Stimulated activated CD8-positive, alpha-beta memory T cell treated with anti-CD3 and anti-CD28 coated beads, Interleukin-7, amount 100 ng/mL, for 4 hours (primary cell): ENCODE results near the gene HVCN1.
"Not testable (repeated sequence)": the region's sequence is repeated elsewhere in the genome, so short reads cannot be mapped to it uniquely, and the experiment has no call there.

ENCODE experiments used
- DNase-seq, 2 donors: peaks; one replicate each; pipeline ENCODE4 v3.0.0-alpha.2; 2020; ENCODE audit warnings: low read depth in 2 of 2

HVCN1 gene, protein sequence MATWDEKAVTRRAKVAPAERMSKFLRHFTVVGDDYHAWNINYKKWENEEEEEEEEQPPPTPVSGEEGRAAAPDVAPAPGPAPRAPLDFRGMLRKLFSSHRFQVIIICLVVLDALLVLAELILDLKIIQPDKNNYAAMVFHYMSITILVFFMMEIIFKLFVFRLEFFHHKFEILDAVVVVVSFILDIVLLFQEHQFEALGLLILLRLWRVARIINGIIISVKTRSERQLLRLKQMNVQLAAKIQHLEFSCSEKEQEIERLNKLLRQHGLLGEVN

DNA sequence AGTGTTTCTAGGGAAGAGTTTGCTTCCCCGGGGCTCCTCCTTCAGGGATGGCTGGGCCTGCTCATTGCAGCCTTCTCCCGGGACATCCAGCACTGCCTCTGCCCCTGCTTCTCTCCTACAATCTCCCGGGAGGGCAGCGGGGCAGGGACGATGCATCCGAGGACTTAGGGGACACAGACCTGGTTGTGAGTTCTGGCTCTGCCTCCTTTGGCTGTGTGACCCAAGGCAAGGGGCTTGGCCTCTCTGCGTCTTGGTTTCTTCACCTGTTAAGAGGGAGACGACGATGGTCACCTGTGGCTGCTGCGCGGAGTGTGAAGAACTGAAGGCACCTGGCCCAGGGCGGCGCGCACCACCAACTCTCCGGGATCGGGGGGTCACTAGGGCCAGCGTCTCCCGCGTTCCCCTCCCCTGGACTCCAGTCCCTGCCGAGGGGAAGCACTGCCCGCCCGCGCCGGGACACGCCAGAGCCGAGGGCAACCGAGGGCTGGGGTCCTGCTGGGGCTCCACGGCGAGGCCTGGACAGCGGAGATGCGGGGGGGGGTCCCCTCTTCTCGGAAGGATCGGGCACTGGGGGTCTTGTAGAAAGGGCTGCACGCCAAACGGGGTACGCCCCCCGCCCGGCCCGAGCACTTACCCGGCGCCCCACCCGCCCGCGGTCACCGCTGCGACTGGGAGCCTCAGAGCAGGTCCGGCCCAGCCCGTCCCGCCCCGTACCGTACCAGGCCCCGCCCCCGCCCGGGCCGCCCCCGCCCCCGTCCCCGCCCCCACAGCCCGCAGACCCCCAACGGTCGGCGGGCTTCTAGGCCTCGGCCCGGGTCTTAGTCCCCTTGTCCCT lies at the start of gene HVCN1:
TSS of gene HVCN1 (minus strand) at position 670 of the 835 bp plus-strand sequence. CDS start 5,870 bp downstream, outside the sequence.
- DNase-seq = peak in 1 of 2 donors; percentile 41

DNA sequence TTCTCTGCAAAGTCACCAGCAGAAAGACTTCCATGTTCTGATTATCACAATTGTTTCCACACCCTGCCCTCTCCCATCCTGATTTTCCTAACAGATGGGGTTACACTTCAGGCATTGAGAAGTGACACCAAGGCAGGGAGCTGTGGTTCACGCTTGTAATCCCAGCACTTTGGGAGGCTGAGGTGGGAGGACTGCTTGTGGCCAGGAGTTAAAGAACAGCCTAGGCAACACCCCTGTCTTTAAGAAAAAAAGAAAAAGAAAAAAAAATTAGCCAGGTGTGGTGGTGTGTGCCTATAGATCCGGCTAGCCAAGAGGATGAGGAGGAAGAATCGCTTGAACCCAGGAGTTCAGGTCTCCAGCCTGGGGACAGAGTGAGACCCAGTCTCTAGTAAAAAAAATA lies 48.6 kb upstream of the HVCN1 start:
- no peak for DNase-seq

DNA sequence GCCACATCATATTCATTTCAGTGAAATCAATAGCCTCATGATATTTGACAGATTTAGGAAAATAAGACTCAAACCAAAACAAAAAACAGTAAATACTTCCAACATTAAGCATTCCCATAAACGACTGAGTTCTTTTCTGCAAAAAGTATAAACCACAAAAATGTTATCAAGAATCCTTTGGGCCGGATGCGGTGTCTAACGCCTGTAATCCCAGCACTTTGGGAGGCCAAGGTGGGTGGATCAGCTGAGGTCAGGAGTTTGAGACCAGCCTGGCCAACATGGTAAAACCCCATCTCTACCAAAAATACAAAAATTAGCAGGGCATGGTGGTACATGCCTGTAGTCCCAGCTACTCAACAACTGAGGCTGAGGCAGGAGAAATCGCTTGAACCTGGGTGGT lies 48.1 kb upstream of the HVCN1 start:
- DNase-seq = not testable (repeated sequence)

DNA sequence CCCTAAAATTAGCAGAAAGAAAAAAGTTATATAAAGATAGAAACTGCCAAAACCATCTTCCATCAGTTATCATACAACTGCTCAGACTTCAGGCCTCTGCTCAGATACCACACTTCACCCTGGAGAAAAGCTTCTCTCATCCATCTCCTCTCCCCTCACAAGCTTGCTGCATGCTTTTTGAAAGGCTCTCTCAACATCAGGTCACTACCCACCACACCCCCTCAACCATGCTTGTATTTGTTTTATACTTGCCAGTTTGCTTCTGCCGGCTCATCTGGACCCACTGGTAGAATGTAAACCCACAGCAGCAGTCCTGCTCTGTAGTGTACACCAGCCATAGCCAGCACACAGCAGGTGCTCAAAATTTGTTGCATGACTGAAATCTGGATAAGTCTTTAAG lies 45.0 kb upstream of the HVCN1 start:
- no peak for DNase-seq

DNA sequence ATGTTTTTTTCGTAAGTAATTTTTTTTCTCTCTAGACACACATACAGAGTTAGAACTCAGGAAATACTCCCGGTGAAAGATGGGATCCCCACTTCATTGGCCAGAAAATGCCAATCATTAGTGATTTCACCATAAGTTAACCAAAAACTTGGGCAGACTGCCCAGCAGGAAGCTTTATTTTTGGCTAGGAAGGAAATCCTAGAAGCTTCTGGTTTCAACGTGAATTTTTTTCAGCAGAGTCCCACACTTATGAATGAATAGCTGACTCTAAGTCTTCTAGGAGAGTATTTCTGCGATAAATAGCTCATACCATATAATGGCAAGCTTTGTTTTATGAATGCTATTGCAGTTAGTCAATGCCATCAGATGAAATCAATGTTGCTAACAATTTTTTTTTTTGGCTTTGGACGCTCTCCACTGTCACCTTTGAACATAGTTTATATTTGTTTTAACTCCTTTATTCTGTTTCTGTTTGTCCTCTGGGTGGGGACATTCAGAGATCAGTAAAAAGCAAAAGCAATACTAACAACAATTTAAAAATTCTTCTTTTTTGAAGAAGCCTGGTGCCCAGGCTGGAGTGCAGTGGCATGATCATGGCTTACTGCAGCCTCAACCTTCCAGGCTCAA lies 44.3 kb upstream of the HVCN1 start:
- no peak for DNase-seq

DNA sequence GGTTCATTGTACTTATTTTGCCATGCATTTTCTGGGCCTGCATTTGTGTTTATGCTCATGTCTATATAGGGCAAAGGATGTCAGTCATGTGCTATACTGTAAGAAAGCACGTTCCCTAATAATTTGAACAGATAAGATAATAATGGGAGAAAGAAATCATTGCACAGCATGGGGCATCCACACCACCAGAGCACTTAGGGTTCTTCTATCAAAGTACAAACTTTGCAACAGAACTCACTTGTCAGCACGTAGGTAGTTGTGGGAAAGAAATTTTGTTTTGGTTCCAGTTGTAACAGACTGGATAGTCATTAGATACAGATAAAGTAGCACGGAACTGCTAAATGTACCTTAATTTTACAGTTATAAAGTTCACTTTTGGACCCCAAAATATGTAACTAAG lies 43.7 kb upstream of the HVCN1 start:
- no peak for DNase-seq

DNA sequence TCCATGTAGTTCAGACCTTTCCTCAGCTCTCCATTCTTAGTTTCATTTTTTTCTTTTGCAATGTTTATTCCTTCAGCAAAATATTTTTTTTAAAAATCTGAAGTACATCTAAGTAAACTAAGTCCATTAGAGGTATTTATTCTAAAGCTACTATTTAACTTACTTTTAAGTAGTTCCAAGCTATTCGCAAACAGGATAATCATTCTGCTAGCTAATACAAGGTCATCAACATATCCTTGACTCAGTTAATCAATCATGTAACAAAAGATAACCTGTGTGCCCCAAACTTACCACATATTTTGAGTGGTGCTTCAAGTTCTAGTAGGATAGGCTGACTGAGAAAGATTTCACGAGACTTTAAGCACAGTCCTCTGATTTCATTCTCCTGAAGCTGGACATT lies 42.6 kb upstream of the HVCN1 start:
- DNase-seq = no peak

DNA sequence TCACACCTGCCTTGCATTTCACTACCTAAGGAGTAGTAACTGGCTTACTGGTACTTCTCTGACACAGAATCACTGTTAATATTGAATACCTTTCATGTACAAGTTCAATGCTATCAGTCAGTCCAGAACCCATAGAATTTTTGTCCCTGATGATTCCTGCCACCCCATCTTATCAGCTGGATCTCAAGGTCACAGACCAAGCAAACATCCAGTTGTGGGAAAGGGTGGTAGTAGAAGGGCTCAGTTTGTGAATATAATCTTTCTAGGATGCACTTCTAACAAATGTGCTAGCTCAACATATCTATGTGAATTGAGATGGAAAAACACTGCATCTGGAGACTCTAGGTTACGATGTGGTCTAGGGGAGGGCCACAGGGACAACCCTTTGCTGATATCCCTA lies 39.7 kb upstream of the HVCN1 start:
- no peak for DNase-seq

DNA sequence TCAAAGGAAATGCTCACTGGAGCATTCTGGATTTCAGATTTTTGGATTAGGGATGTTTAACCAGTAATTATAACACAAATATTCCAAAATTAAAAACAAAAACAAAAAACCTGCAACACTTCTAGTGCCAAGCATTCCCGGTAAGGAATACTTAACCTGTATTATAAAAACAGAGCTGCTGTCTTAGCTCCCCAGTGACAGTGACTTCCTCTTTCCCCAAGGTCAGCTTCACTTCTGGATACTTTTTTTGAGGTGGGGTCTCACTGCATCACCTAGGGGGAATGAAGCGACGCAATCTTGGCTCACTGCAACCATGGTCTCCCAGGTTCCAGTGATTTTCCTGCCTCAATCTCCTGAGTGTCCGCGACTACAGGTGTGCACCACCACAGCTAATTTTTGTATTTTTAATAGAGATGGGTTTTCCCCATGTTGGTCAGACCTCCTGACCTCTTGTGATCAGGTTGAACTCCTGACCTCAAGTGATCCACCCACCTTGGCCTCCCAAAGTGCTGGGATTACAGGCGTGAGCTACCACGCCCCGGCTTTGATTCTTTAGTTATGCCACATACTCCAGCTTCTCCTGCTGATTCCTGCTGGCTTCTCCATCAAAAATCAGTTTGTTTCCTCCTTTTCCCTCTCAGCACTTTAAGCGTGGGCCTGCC lies 37.9 kb upstream of the HVCN1 start:
- no peak for DNase-seq

DNA sequence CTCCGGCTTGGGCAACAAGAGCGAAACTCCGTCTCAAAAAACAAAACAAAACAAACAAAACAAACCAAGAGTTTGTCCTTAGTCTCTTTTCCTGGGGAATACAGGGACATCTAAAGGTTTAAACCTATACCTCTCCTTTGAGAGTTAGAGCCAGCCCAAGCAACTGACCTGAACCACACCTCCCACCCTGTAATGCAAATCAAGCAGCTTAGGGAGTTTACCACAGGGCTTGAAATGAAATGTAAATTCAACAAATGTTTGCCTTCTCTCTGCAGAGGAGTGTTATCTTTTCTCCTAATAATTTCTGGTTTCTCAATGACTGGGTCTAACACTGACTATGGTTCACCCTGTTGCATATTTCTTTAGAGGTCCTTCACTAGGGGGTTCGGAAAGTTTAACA lies 37.1 kb upstream of the HVCN1 start:
- no peak for DNase-seq

DNA sequence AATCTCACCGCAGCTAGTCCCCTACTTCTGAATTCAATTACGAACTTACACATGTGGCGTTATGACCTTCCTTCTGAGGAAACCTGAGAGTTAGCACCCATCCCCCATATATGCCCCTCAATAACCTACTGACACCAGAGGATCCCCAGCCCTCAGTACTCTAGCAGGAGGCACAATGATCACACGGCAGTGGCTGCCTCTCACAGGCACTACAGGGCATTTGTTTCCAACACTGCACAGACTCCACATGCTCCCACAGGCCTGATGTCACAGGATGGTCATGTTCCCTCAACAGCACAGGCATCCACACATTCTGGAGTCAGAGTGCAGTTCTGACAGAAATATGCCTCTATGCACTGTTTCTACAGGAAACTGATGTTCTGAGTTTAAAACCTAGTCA lies 36.4 kb upstream of the HVCN1 start:
- DNase-seq = no peak

DNA sequence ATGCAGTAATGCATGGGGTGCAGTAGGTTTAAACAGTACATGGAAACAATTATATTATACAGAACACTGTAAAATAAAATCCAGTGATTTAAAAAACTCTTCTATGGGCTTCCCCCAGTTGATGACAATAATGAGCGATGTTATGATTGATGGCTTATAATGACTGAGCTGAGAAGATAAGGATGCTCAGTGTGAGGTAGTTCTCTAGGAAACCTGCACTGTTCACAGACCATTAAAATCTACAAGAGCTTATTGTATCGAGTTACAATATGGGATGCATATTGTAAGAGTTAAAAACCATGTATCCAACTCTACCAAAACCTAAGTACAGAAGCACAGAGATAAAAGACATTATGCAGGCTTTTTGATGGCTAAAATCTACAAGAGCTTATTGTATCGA lies 34.0 kb upstream of the HVCN1 start:
- DNase-seq = not testable (repeated sequence)

DNA sequence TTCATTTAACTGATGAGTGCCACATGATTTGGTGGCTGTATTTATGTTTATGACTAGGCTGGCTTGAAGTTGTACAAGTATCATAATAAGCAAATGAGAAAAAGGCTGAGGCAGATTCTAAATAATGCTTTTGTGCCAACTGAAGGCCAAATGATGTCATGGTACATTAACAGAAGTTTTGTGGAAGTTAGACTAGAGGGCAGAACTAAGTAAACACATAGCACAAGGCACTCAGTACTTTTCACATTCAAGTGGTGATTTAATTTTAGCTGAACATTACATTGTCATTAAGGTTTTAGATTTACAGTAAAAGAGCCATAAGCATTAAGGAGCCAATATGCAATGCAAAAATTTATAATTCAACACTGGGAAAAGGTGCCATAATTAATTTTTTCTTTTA lies 32.7 kb upstream of the HVCN1 start:
- DNase-seq = no peak

DNA sequence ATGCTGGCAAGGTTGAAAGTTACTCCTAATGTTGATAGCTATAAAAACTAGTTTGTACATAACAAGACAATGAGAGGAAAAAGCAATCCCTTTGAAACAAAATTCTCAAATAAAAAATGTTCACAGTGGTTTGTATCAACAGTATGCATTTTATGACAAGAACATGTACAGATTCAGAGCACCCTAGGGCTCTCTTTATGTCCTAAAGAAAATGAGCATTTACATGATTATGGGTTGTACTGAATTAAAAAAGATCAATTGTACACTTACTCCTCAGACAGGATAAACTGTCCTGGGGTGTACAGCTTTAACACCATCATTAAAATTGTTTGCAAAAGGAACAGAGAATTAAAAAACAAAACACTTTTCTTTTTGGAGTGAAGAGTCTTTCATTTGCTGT lies 31.6 kb upstream of the HVCN1 start:
- no peak for DNase-seq

DNA sequence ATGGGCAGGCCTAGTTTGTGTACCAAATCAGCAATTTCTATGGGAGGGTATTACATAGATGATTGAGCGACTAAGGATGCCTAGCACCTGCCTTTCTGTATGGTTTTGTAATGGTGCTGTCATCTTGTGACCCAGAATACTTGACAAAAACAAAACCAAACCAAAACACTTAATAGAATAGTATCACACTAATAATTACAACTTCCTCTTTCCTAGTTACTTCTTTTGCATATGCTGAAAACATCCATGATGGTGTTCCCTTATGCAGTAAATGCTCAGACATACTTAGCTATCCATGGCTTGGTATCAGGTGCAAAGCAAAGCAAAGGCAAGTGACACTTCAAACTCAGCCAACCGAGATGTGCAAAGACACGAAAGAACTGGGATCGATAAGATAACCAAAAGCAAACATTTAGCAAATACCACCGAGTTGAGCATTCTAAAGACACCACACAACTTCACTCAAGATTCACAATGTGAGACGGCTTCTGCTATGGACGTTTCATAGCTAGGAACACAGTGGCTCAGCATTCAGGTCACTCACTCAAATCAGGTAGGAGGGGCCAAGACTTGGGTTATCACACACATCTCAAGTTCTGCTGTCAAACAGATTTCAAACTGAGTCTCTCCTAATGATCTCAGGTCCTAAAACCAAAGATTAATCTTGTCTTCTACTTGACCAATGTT lies 29.4 kb upstream of the HVCN1 start:
- DNase-seq = no peak

DNA sequence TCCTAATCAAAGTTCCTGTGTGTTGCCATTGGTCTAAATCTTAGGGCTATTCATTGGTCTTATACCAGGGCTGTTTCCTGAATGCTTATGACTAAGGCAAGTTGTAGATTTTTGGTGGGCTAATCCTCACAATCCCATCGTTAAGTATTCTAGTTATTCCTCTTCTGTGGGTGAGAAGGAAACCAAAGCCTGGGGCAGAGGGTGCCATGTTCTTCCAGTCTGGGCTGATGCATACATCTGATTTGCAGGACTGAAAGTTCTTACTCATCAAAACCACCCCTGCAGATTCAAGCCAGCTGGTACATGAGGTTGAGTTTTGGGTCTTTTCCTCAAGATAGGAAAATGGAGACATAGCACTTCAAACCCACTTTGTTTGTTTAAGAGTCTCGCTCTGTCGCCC lies 28.1 kb upstream of the HVCN1 start:
- DNase-seq = no peak

DNA sequence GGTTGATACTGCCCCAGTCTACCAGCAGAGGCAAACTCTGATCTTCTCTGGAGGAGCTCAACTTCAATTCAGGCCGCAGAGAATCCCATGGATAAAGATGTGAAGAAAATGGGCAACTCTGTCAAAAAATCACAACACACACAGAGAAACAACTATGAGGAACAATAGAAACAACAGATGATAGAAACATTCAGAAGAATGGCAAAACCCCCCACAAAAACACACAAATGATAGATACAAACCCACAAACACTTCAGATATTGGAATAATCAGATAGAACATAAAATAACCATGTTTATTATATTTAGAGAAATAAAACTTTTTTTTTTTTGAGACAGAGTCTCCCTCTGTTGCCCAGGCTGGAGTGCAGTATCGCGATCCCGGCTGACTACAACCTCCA lies 20.0 kb upstream of the HVCN1 start:
- DNase-seq = no peak

DNA sequence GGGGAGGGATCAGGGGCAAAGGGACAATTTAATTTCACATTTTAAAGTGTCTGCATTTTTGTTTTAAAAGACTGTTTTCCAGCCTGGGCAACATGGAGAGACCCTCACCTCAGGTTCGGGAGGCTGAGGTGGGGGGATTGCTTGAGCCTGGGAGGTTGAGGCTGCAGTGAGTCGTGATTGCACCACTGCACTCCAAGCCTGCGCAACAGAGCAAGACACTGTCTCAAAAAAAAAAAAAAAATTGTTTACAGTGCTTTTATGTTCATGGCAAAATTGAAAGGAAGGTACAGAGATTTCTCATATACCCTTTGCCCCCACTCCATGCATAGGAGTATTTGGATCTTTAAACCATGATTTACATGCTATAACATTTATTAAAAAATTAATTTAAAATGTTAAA lies 16.4 kb upstream of the HVCN1 start:
- DNase-seq = no peak

DNA sequence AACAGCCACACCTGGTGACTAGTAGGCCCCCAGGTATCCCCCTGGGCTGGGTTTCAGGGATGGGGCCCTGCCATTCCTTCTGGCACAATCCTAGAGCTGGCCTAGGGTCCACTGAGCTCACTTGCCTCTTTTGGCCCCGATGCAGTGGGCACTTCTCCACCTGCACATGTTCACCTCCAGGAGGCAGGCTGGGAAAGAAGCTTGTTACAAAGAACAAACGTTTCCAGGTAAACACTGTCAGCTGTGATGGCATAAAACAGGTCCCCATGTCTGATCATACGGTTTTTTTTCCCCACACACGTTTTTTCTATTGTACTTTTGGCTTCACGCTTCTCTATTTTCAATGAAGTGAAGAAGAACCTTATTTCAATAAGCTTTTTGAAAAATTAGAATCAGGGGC lies 15.8 kb upstream of the HVCN1 start:
- DNase-seq = no peak

DNA sequence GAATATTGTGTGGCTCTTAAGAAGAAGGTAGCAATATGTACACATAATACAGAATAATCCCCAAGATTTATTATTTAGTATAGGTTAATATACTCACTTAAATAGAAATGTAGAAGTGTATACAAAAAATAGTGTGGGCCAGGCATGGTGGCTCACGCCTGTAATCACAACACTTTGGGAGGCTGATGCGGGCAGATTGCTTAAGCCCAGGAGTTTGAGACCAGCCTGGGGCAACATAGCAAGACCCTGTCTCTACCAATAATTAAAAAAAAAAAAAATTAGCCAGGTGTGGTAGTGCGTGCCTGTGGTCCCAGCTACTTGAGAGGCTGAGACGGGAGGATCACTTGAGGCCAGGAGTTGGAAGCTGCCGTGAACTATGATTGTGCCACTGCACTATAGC lies 15.3 kb upstream of the HVCN1 start:
- DNase-seq = no peak

DNA sequence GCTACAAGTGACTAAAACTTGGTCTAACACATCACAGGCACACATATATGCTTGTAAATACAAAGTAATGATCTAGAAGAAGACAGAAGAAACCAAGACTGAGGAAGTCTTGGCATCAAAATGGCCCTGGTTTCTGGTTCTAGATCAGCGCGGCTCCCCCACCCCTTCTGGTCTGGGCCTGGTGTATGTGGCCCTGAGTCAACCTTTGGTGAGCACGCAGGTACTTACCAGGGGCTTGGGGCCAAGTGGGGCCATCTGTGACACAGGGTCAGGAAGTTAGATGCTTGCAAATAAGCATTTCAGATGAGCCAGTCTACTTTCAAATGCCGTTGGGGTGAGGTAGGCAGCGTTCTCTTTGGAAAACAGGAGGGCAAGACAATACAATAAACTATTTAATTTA lies 13.2 kb upstream of the HVCN1 start:
- no peak for DNase-seq
